ENCODE data around the gene ABCC6. TPM values are rescaled to one million over a fixed set of nuclear protein-coding genes. Genes with fewer than 3 reads are reported as not detected.

The ABCC6 gene
- 0.99 TPM in 1 of 2 replicates, not detected in the other for polyA plus RNA-seq

DNA sequence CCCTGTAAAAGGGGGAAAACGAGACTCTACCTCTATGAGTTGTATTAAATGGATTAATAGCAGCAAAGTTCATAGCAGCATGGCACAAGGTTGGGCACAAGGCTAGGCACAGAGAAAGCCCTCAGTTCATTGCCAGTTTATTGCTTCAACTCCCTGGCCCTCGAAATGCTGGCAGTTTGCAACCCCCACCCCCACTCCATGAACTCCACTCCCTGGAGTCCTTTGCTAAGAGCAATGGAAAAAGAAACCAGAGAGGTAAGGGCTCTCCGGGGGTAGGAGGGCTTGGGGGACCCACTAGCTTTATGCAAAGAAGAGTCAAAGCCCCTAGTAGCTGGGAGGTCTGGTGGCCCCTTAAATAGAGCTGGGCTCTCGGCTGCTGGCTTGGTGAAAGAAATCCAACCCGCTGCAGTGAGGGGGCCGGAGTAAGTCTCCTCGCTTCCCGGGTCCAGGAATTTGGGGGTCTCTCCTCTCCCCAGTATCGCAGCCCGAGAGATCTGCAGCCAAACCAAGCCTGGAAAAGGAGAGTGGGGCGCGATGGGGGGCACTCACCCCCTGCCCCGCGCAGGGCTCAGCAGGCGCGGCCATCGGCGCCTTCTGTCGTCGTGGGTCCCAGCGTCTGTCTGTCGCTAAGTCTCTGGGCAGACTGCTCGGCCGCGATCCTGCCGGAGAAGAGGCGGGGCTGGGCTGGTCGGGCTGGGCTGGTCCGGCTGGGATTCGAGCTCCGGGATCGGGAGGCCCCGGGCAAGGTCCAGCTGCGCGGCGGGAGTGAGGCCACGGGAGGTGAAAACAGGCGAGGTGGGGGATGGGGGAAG, at the start of gene ABCC6:
Gene ABCC6, minus strand, starts transcription at position 645 of the 812 bp plus-strand sequence. Its CDS starts 60 bp downstream, at position 585.

Other genes starting within 250 kb of the ABCC6 start
- gene NOMO3, start 9.0 kb upstream of the ABCC6 start, polyA plus RNA-seq, result 10.8 and 11.0 TPM in 2 replicates
- gene NPIPA7, start 155.6 kb upstream of the ABCC6 start, polyA plus RNA-seq, result 5.9 and 11.0 TPM in 2 replicates

Data from Purkinje cell (primary cell).